ENCODE measurements around the gene CERS6. TPM values are rescaled to one million over a fixed set of nuclear protein-coding genes. Genes with fewer than 3 reads are reported as not detected.

Gene CERS6
- total RNA-seq, 3 donors from 2014 or later: 36.4 to 46.4 (median 44.8) TPM

DNA sequence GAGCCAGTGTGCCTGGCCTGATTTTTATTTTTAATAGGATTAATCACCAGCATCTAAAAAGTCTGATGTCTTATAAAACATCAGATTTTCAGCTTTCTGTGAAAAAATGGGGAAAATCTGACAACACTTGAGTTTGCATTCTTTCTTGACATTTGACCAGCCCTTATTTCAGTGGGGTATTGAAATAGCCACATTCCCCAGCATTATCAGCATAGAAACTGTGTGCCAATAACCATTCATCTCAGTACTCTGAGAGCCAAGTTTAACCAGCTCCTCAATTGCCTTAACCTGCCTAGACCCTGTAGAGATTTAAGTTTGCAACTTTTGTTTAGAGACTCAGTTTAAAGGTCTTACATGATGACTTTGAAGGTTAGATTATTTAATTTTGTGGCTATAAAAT, 155.0 kb downstream of the CERS6 start:
- no peak for DNase-seq (ENCODE audit: low spot score in 2 of 2)
- intact Hi-C loops (cut with DNase I; ENCODE audit: low total_unique reads): no loop called here
- Histone ChIP-seq H3K4me1 (no peaks in the 10 kb centered on the region), H3K36me3 (no peaks in the 10 kb centered on the region), H3K9me3 (peaks cover 0 to under 1% of the 10 kb centered on the region in 2 donors), H3K4me3 (no peak overlapping the region), H3K27me3 (no peaks in the 10 kb centered on the region), H3K27ac (no peak overlapping the region)
- TF ChIP-seq POLR2A (IDR thresholded peaks at IDR 0.05): no peak
- TF ChIP-seq CTCF (IDR thresholded peaks at IDR 0.05): no peak
- TF ChIP-seq POLR2AphosphoS5 (IDR thresholded peaks at IDR 0.05): no peak

DNA sequence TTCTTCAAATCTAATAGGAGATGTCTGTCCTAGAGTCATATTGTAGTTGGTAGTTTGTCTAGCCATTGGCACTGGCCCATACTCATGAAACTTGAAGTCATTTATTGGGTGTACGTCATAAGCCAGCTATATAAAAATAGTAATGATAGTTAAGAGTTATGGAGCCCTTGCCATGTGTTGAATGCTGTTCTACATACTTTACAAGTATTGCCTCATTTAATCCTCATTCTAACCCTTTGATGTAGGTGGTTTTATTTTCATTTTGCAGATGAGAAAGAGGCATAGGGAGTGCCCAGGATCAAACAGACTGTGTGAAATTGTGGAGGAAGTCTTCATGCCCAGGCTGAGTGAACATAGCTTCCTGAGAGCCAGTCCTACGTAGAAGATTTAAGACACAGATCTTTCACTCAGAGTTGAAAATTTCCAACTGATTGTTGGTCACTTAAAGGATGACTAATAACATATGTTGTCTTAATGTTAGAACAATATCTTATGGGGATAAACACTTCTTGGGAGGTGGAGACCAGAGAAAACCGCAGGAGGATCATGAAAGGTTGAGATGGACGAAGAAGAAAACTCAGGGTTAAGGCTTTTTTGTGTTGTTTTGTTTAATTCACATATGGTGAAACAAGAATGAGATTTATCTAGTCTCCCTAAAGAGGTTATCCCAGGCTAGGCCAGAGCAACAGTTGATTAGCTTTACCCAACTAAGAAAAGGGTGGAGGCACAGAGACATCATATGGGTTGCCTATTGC, 156.0 kb downstream of the CERS6 start:
- no peaks in the 10 kb centered on the region for H3K27me3 ChIP-seq
- intact Hi-C loops (cut with DNase I; ENCODE audit: low total_unique reads): no loop called here
- DNase-seq (ENCODE audit: low spot score in 2 of 2): no peak
- H3K27ac ChIP-seq: no peak overlapping the region
- no peaks in the 10 kb centered on the region for H3K4me1 ChIP-seq
- no peaks in the 10 kb centered on the region for H3K9me3 ChIP-seq
- H3K4me3 ChIP-seq: no peak overlapping the region
- TF ChIP-seq POLR2AphosphoS5 (IDR thresholded peaks at IDR 0.05): no peak
- TF ChIP-seq POLR2A (IDR thresholded peaks at IDR 0.05): no peak
- no peak for TF ChIP-seq CTCF (IDR thresholded peaks at IDR 0.05)
- no peaks in the 10 kb centered on the region for H3K36me3 ChIP-seq

GRCh38 chr2:168612719-168613118, 156.6 kb downstream of the CERS6 start:
- H3K36me3 ChIP-seq: no peaks in the 10 kb centered on the region
- H3K27ac ChIP-seq: no peak overlapping the region
- H3K4me3 ChIP-seq: no peak overlapping the region
- H3K9me3 ChIP-seq: no peaks in the 10 kb centered on the region
- H3K4me1 ChIP-seq: no peaks in the 10 kb centered on the region
- H3K27me3 ChIP-seq: no peaks in the 10 kb centered on the region
- intact Hi-C loops (cut with DNase I; ENCODE audit: low total_unique reads): no loop called here
- TF ChIP-seq CTCF (IDR thresholded peaks at IDR 0.05) (no peak), POLR2A (IDR thresholded peaks at IDR 0.05) (no peak), POLR2AphosphoS5 (IDR thresholded peaks at IDR 0.05) (no peak)
- DNase-seq (ENCODE audit: low spot score in 2 of 2): no peak

- Histone ChIP-seq H3K9me3 (no peaks in the 10 kb centered on the region), H3K4me1 (no peaks in the 10 kb centered on the region), H3K4me3 (no peak overlapping the region), H3K27me3 (no peaks in the 10 kb centered on the region), H3K36me3 (no peaks in the 10 kb centered on the region), H3K27ac (no peak overlapping the region)
- DNase-seq (ENCODE audit: low spot score in 2 of 2): no peak
- intact Hi-C loops (cut with DNase I; ENCODE audit: low total_unique reads): no loop called here
- no peak for TF ChIP-seq POLR2AphosphoS5 (IDR thresholded peaks at IDR 0.05)
- no peak for TF ChIP-seq POLR2A (IDR thresholded peaks at IDR 0.05)
- no peak for TF ChIP-seq CTCF (IDR thresholded peaks at IDR 0.05)
Observed at GRCh38 chr2:168613551-168613950, 157.5 kb downstream of the CERS6 start.

DNA sequence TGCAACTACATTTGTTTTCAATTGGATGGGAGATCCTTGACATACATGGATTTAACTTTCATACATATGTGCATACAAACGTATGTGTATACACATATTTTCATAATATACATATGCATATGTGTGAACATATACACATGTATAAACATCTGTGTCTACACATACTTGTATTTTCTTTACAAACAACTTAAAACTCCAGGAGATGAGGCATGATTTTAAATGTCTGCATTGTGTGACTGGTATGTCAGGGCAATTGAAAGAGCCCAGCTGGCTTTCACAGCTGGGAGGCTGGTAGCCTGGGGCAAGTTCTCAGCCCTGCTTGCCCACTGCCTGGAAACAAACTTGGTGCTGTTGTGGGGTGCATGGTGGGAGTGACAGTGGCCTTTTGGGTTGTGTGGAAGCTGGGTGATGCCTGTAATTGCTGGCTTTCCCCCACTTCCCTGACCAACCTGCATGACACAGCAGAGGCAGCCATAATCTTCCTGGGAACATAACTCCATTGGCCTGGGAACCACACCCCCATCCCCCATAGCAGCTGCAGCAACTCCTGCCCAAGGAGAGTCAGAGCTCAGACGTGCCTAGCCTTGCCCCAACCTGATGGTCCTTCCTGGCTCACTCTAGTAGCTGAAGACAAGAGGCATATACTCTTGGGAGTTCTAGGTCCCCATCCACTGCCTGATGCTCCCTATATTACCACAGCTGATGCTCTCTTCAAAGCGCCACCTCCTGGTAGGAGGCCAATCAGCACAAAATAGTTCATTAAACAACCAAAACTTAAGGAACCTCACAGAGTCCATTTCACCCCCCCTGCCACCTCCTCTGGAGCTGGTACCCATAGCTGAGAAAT, 158.3 kb downstream of the CERS6 start:
- Histone ChIP-seq H3K27me3 (no peaks in the 10 kb centered on the region), H3K4me1 (no peaks in the 10 kb centered on the region), H3K36me3 (no peaks in the 10 kb centered on the region), H3K4me3 (no peak overlapping the region), H3K27ac (no peak overlapping the region), H3K9me3 (no peaks in the 10 kb centered on the region)
- intact Hi-C loops (cut with DNase I; ENCODE audit: low total_unique reads): no loop called here
- TF ChIP-seq POLR2A (IDR thresholded peaks at IDR 0.05): no peak
- TF ChIP-seq CTCF (IDR thresholded peaks at IDR 0.05): no peak
- no peak for TF ChIP-seq POLR2AphosphoS5 (IDR thresholded peaks at IDR 0.05)
- DNase-seq (ENCODE audit: low spot score in 2 of 2): no peak

Measured in breast epithelium (tissue), 4 donors.